Liver (tissue), 3 donors: ENCODE measurements around the gene KHNYN.

Experiments
- ATF3 ChIP-seq: IDR thresholded peaks from 2 replicates; pipeline ENCODE4 v1.6.1; 2016; ENCODE audit warnings: antibody characterized with exemption
- CTCF ChIP-seq: fragments of 150-350 bp; IDR thresholded peaks from 2 replicates; pipeline ENCODE4 v1.5.1; 2017; ENCODE audit warnings: improper control_type of control experiment, low read depth, low read length; ENCODE audit not compliant: missing input control
- EGR1 ChIP-seq, 2 donors: IDR thresholded peaks; 2 replicates each; pipeline ENCODE4 v1.6.1; 2016 to 2018; ENCODE audit warnings: antibody characterized with exemption in 2 of 2, low read depth in 2 of 2
- JUND ChIP-seq, 2 donors: IDR thresholded peaks; 2 replicates each; pipeline ENCODE4 v1.6.1; 2016; ENCODE audit warnings: antibody characterized with exemption in 2 of 2
- MAX ChIP-seq: IDR thresholded peaks from 2 replicates; pipeline ENCODE4 v1.6.1; 2016; ENCODE audit warnings: antibody characterized with exemption
- RAD21 ChIP-seq, 2 donors: IDR thresholded peaks; 2 replicates each; pipeline ENCODE4 v1.6.1; 2016; ENCODE audit warnings: antibody characterized with exemption in 2 of 2, mild to moderate bottlenecking in 2 of 2
- REST ChIP-seq: IDR thresholded peaks from 2 replicates; pipeline ENCODE4 v1.6.1; 2016; ENCODE audit warnings: antibody characterized with exemption, mild to moderate bottlenecking
- RXRA ChIP-seq, 2 donors: IDR thresholded peaks; 2 replicates each; pipeline ENCODE4 v1.6.1; 2017 to 2018; ENCODE audit warnings: antibody characterized with exemption in 2 of 2, mild to moderate bottlenecking in 1 of 2
- SP1 ChIP-seq: IDR thresholded peaks from 2 replicates; pipeline ENCODE4 v1.6.1; 2018; ENCODE audit warnings: antibody characterized with exemption, mild to moderate bottlenecking
- TAF1 ChIP-seq: conservative IDR thresholded peaks from 2 replicates; pipeline ENCODE4 v1.6.1; 2016; ENCODE audit warnings: antibody characterized with exemption, mild to moderate bottlenecking
- YY1 ChIP-seq: IDR thresholded peaks from 2 replicates; pipeline ENCODE4 v1.6.1; 2016; ENCODE audit warnings: antibody characterized with exemption, mild to moderate bottlenecking
- donor health status: healthy.
- donor health status: healthy.

GRCh38 chr14:24422694-24423601 is 6.8 kb upstream of the KHNYN start:
- TF ChIP-seq SP1 (peak; percentile 24), CTCF (no peak), YY1 (no peak), ATF3 (no peak), RXRA (IDR thresholded peaks at IDR 0.05) (peak in 1 of 2 donors; percentile 23), EGR1 (IDR thresholded peaks at IDR 0.05; ENCODE audit: low read depth in 2 of 2) (no peak), JUND (IDR thresholded peaks at IDR 0.05) (no peak), REST (no peak), TAF1 (no peak), MAX (no peak), RAD21 (IDR thresholded peaks at IDR 0.05) (no peak)
